GM19328 (cell line): ENCODE results near the gene ARMC7.
"Not testable (repeated sequence)": the region's sequence is repeated elsewhere in the genome, so short reads cannot be mapped to it uniquely, and the experiment has no call there.

Experiments used
- ATAC-seq: cut with Tn5 transposase; IDR thresholded peaks from one replicate; pipeline ENCODE4 v1.9.1; 2021; ENCODE audit warnings: mild to moderate bottlenecking, moderate library complexity; ENCODE audit not compliant: unreplicated experiment

The ARMC7 gene

GRCh38 chr17:75109407-75110233 is at the start of gene ARMC7:
Gene ARMC7 (plus strand): TSS chr17:75109969. CDS start chr17:75110289, 320 bp downstream.
- peak; percentile 71 for ATAC-seq

GRCh38 chr17:75060434-75061054 is 49.2 kb upstream of the ARMC7 start:
- no peak for ATAC-seq

- no peak for ATAC-seq
Observed at GRCh38 chr17:75061055-75061438, 48.7 kb upstream of the ARMC7 start.

GRCh38 chr17:75061618-75062017 is 48.2 kb upstream of the ARMC7 start:
- no peak for ATAC-seq

GRCh38 chr17:75063201-75063600 is 46.6 kb upstream of the ARMC7 start:
- no peak for ATAC-seq

GRCh38 chr17:75063626-75064025 is 46.1 kb upstream of the ARMC7 start:
- no peak for ATAC-seq

- ATAC-seq = no peak
Observed at GRCh38 chr17:75064040-75064439, 45.7 kb upstream of the ARMC7 start.

- ATAC-seq = no peak
Observed at GRCh38 chr17:75064460-75064859, 45.3 kb upstream of the ARMC7 start.

GRCh38 chr17:75064867-75065561 is 44.8 kb upstream of the ARMC7 start:
- ATAC-seq = no peak

- ATAC-seq = no peak
Observed at GRCh38 chr17:75065562-75066151, 44.1 kb upstream of the ARMC7 start.

- ATAC-seq = no peak
Observed at GRCh38 chr17:75067856-75068255, 41.9 kb upstream of the ARMC7 start.

- no peak for ATAC-seq
Observed at GRCh38 chr17:75068750-75069149, 41.0 kb upstream of the ARMC7 start.

GRCh38 chr17:75069783-75070182 is 40.0 kb upstream of the ARMC7 start:
- no peak for ATAC-seq

GRCh38 chr17:75071478-75072271 is 38.1 kb upstream of the ARMC7 start:
- not testable (repeated sequence) for ATAC-seq

- not testable (repeated sequence) for ATAC-seq
Observed at GRCh38 chr17:75072909-75073308, 36.9 kb upstream of the ARMC7 start.

- no peak for ATAC-seq
Observed at GRCh38 chr17:75073618-75074047, 36.1 kb upstream of the ARMC7 start.

GRCh38 chr17:75074532-75074931 is 35.2 kb upstream of the ARMC7 start:
- ATAC-seq = no peak

GRCh38 chr17:75075597-75076336 is 34.0 kb upstream of the ARMC7 start:
- no peak for ATAC-seq

GRCh38 chr17:75077072-75077495 is 32.7 kb upstream of the ARMC7 start:
- no peak for ATAC-seq
